Muscle layer of colon (tissue), 2 donors: Measurements from ENCODE around the gene ZMIZ1.
"Not testable (repeated sequence)": the region's sequence is repeated elsewhere in the genome, so short reads cannot be mapped to it uniquely, and the experiment has no call there.

Experiments
- H3K27ac ChIP-seq: one replicate; pipeline ENCODE4 v1.7.0; 2013; ENCODE audit warnings: low read depth, mild to moderate bottlenecking, low read length, moderate library complexity
- H3K27me3 ChIP-seq, 2 donors: one replicate each; pipeline ENCODE4 v1.7.0; 2013; ENCODE audit warnings: low read length in 2 of 2, mild to moderate bottlenecking in 2 of 2; ENCODE audit not compliant: insufficient read depth in 2 of 2, control insufficient read depth in 1 of 2
- H3K36me3 ChIP-seq: one replicate; pipeline ENCODE4 v1.7.0; 2013; ENCODE audit warnings: mild to moderate bottlenecking, low read length; ENCODE audit not compliant: insufficient read depth
- H3K4me1 ChIP-seq: one replicate; pipeline ENCODE4 v1.7.0; 2013; ENCODE audit warnings: mild to moderate bottlenecking, low read length; ENCODE audit not compliant: insufficient read depth
- H3K4me3 ChIP-seq, 2 donors: one replicate each; pipeline ENCODE4 v1.7.0; 2013; ENCODE audit warnings: low read length in 2 of 2, low read depth in 1 of 2, mild to moderate bottlenecking in 1 of 2, moderate library complexity in 1 of 2
- H3K9ac ChIP-seq: one replicate; pipeline ENCODE4 v1.7.0; 2013; ENCODE audit warnings: low read length
- H3K9me3 ChIP-seq: one replicate; pipeline ENCODE4 v1.7.0; 2013; ENCODE audit warnings: mild to moderate bottlenecking, low read length
- donor health status: abdominal sarcoma.
- donor health status: Adenocarcinoma of cecum.

The ZMIZ1 gene

GRCh38 chr10:79335094-79335469 lies 266.3 kb downstream of the ZMIZ1 start:
- no peak overlapping the region for H3K27ac ChIP-seq
- H3K4me3 ChIP-seq, result no peak overlapping the region
- no peak overlapping the region for H3K9ac ChIP-seq
- no peaks in the 10 kb centered on the region for H3K27me3 ChIP-seq
- H3K36me3 ChIP-seq, result no peaks in the 10 kb centered on the region
- peaks cover 13% of the 10 kb centered on the region for H3K4me1 ChIP-seq
- H3K9me3 ChIP-seq, result no peaks in the 10 kb centered on the region

- no peak overlapping the region for H3K27ac ChIP-seq
- no peak overlapping the region for H3K9ac ChIP-seq
These were observed 266.9 kb downstream of the ZMIZ1 start for GRCh38 chr10:79335470-79336235.

GRCh38 chr10:79336276-79336675 lies 267.5 kb downstream of the ZMIZ1 start:
- no peak overlapping the region for H3K27ac ChIP-seq

More at GRCh38 chr10:79335470-79336235, 266.9 kb downstream of the ZMIZ1 start:
- H3K27me3 ChIP-seq, result no peaks in the 10 kb centered on the region
- no peaks in the 10 kb centered on the region for H3K9me3 ChIP-seq
- no peaks in the 10 kb centered on the region for H3K36me3 ChIP-seq
- H3K4me1 ChIP-seq, result peaks cover 13% of the 10 kb centered on the region
- H3K4me3 ChIP-seq, result no peak overlapping the region

GRCh38 chr10:79336739-79337138 lies 268.0 kb downstream of the ZMIZ1 start:
- Histone ChIP-seq H3K27me3 (no peaks in the 10 kb centered on the region), H3K9ac (no peak overlapping the region), H3K4me3 (no peak overlapping the region), H3K9me3 (no peaks in the 10 kb centered on the region), H3K36me3 (no peaks in the 10 kb centered on the region), H3K4me1 (peaks cover 13% of the 10 kb centered on the region), H3K27ac (no peak overlapping the region)

More at GRCh38 chr10:79336276-79336675, 267.5 kb downstream of the ZMIZ1 start:
- Histone ChIP-seq H3K27me3 (no peaks in the 10 kb centered on the region), H3K36me3 (no peaks in the 10 kb centered on the region), H3K4me1 (peaks cover 13% of the 10 kb centered on the region), H3K9me3 (no peaks in the 10 kb centered on the region), H3K9ac (no peak overlapping the region), H3K4me3 (no peak overlapping the region)

GRCh38 chr10:79337783-79338469 lies 269.2 kb downstream of the ZMIZ1 start:
- H3K4me1 ChIP-seq, result peaks cover 13% of the 10 kb centered on the region
- H3K27ac ChIP-seq, H3K27me3 ChIP-seq, H3K4me3 ChIP-seq, H3K9me3 ChIP-seq, H3K36me3 ChIP-seq, H3K9ac ChIP-seq: not testable (repeated sequence)

GRCh38 chr10:79339266-79339665 lies 270.5 kb downstream of the ZMIZ1 start:
- peaks cover 13% of the 10 kb centered on the region for H3K4me1 ChIP-seq
- H3K9ac ChIP-seq, result no peak overlapping the region

GRCh38 chr10:79340646-79341244 lies 272.0 kb downstream of the ZMIZ1 start:
- H3K9ac ChIP-seq, result no peak overlapping the region
- no peaks in the 10 kb centered on the region for H3K27me3 ChIP-seq
- H3K4me1 ChIP-seq, result peaks cover 13% of the 10 kb centered on the region
- H3K9me3 ChIP-seq, result no peaks in the 10 kb centered on the region
- no peaks in the 10 kb centered on the region for H3K36me3 ChIP-seq
- no peak overlapping the region for H3K4me3 ChIP-seq
- no peak overlapping the region for H3K27ac ChIP-seq

More at GRCh38 chr10:79339266-79339665, 270.5 kb downstream of the ZMIZ1 start:
- Histone ChIP-seq H3K36me3 (no peaks in the 10 kb centered on the region), H3K4me3 (no peak overlapping the region), H3K27ac (no peak overlapping the region), H3K9me3 (no peaks in the 10 kb centered on the region), H3K27me3 (no peaks in the 10 kb centered on the region)

GRCh38 chr10:79342295-79342761 lies 273.6 kb downstream of the ZMIZ1 start:
- no peaks in the 10 kb centered on the region for H3K27me3 ChIP-seq

GRCh38 chr10:79342811-79343561 lies 274.2 kb downstream of the ZMIZ1 start:
- Histone ChIP-seq H3K9ac (no peak overlapping the region), H3K27me3 (no peaks in the 10 kb centered on the region), H3K27ac (no peak overlapping the region), H3K4me3 (no peak overlapping the region), H3K9me3 (no peaks in the 10 kb centered on the region), H3K36me3 (no peaks in the 10 kb centered on the region), H3K4me1 (peaks cover 9% of the 10 kb centered on the region)

More at GRCh38 chr10:79342295-79342761, 273.6 kb downstream of the ZMIZ1 start:
- Histone ChIP-seq H3K4me3 (no peak overlapping the region), H3K27ac (no peak overlapping the region), H3K9ac (no peak overlapping the region), H3K36me3 (no peaks in the 10 kb centered on the region), H3K9me3 (no peaks in the 10 kb centered on the region), H3K4me1 (peaks cover 10% of the 10 kb centered on the region)

GRCh38 chr10:79344502-79345195 lies 275.9 kb downstream of the ZMIZ1 start:
- H3K9me3 ChIP-seq, result no peaks in the 10 kb centered on the region
- H3K36me3 ChIP-seq, result peaks cover 5% of the 10 kb centered on the region
- H3K27ac ChIP-seq, result no peak overlapping the region
- no peak overlapping the region for H3K4me3 ChIP-seq
- no peak overlapping the region for H3K9ac ChIP-seq
- no peaks in the 10 kb centered on the region for H3K27me3 ChIP-seq
- peaks cover 21% of the 10 kb centered on the region for H3K4me1 ChIP-seq
